Thyroid gland (tissue), 4 donors: ENCODE results near the gene COA7.

ENCODE experiments used
- CTCF ChIP-seq, 6 experiments: fragments of 200-600 bp in 3 of 6; fragments of 450-650 bp in 3 of 6; sonication (generic) in 3 of 6; IDR thresholded peaks; one replicate each; pipeline ENCODE4 v1.5.1; 2016 to 2019; ENCODE audit warnings: antibody characterized with exemption in 6 of 6, mild to moderate bottlenecking in 2 of 6, inconsistent platforms in 1 of 6, moderate library complexity in 1 of 6
- POLR2A ChIP-seq, 2 donors: fragments of 450-650 bp; IDR thresholded peaks; one replicate each; pipeline ENCODE4 v1.6.1; 2017; ENCODE audit warnings: antibody characterized with exemption in 2 of 2, mild to moderate bottlenecking in 2 of 2, moderate library complexity in 1 of 2

- TF ChIP-seq CTCF (IDR thresholded peaks at IDR 0.05) (no peak), POLR2A (IDR thresholded peaks at IDR 0.05) (no peak)
These were observed 9.1 kb upstream of the COA7 start for GRCh38 chr1:52706941-52707926.
